ENCODE results near the gene CCL11.

GRCh38 chr17:34313164-34313563 is 27.6 kb downstream of the CCL11 start:
- no peak for TF ChIP-seq CTCF (IDR thresholded peaks at IDR 0.05)
- TF ChIP-seq POLR2A (IDR thresholded peaks at IDR 0.05) = no peak

Data from esophagus squamous epithelium (tissue), 4 donors.